B cell (primary cell): ENCODE data around the gene LPGAT1. TPM values are rescaled to one million over a fixed set of nuclear protein-coding genes. Genes with fewer than 3 reads are reported as not detected.
A peak's percentile ranks its signal among the peaks of the same experiment; 100 is the strongest.

Experiments
- ATAC-seq: fragments of 200-7000 bp; cut with Tn5 transposase; one replicate; pipeline ENCODE4 v1.10.0; 2021; ENCODE audit warnings: low read depth, mild to moderate bottlenecking, moderate number of reproducible peaks, moderate library complexity
- CTCF ChIA-PET: fragments of 350-600 bp; sonication (Branson Sonifier 250); formaldehyde crosslinking; loops from one replicate; lab custom pipeline; 2021; ENCODE audit warnings: antibody characterized with exemption, inconsistent platforms; lab: Charles Lee
- POLR2A ChIA-PET: fragments of 350-600 bp; sonication (Branson Sonifier 250); formaldehyde crosslinking; loops from one replicate; lab custom pipeline; 2021; ENCODE audit warnings: antibody characterized with exemption; lab: Charles Lee
- DNase-seq: peaks from one replicate; pipeline ENCODE4 v3.0.0; 2013
- H2AFZ ChIP-seq: 2 replicates; pipeline ENCODE4 v1.6.1; 2012; ENCODE audit warnings: mild to moderate bottlenecking, low read depth, low read length; ENCODE audit not compliant: insufficient read depth, poor library complexity, severe bottlenecking
- H3K27ac ChIP-seq, 2 donors: 1 replicate in 1 of 2; 2 replicates in 1 of 2; pipeline ENCODE4 v1.5.1; 2012 to 2013; ENCODE audit warnings: low read length in 2 of 2, mild to moderate bottlenecking in 2 of 2, moderate library complexity in 1 of 2
- H3K27me3 ChIP-seq, 4 experiments: fragments of 200-600 bp in 1 of 4; sonication (generic) in 1 of 4; replicated peaks in 1 of 4; 1 replicate in 2 of 4; 2 replicates in 2 of 4; pipeline versions ENCODE4 v1.6.1 to v1.7.0; 2013 to 2016; ENCODE audit warnings: low read length in 3 of 4, mild to moderate bottlenecking in 2 of 4, mixed read lengths in 1 of 4, moderate library complexity in 1 of 4; ENCODE audit not compliant: insufficient read depth in 4 of 4, control insufficient read depth in 3 of 4; ENCODE audit errors: control extremely low read depth in 1 of 4
- H3K36me3 ChIP-seq, 2 experiments: replicated peaks in 1 of 2; 1 replicate in 1 of 2; 2 replicates in 1 of 2; pipeline versions ENCODE4 v1.6.1 to v1.7.1; 2013; ENCODE audit warnings: low read length in 1 of 2; ENCODE audit not compliant: insufficient read depth in 2 of 2, control insufficient read depth in 1 of 2; ENCODE audit errors: control extremely low read depth in 1 of 2, extremely low read depth in 1 of 2
- H3K4me1 ChIP-seq, 2 donors: fragments of 200-600 bp in 1 of 2; sonication (generic) in 1 of 2; 1 replicate in 1 of 2; 2 replicates in 1 of 2; pipeline versions ENCODE4 v1.5.1 to v1.6.1; 2013 to 2017; ENCODE audit warnings: low read length in 2 of 2; ENCODE audit not compliant: control insufficient read depth in 2 of 2, insufficient read depth in 2 of 2
- H3K4me2 ChIP-seq: replicated peaks from 2 replicates; pipeline ENCODE3; 2012; ENCODE audit warnings: mild to moderate bottlenecking, low read depth, low read length; ENCODE audit not compliant: poor library complexity, severe bottlenecking
- H3K4me3 ChIP-seq, 5 experiments: fragments of 200-600 bp in 1 of 5; sonication (generic) in 1 of 5; 1 replicate in 3 of 5; 2 replicates in 2 of 5; pipeline versions ENCODE4 v1.5.1 to v1.7.0; 2011 to 2016; ENCODE audit warnings: low read length in 4 of 5, mild to moderate bottlenecking in 4 of 5, low read depth in 2 of 5, control low read depth in 1 of 5, moderate library complexity in 1 of 5; ENCODE audit not compliant: insufficient read depth in 1 of 5; ENCODE audit errors: control extremely low read depth in 1 of 5, extremely low read depth in 1 of 5
- H3K79me2 ChIP-seq: fragments of 200-600 bp; sonication (generic); one replicate; pipeline ENCODE4 v1.6.0; 2016; ENCODE audit warnings: low read length; ENCODE audit not compliant: control insufficient read depth, insufficient read depth
- H3K9ac ChIP-seq: fragments of 200-600 bp; sonication (generic); 2 replicates; pipeline ENCODE4 v1.6.1; 2017; ENCODE audit warnings: mild to moderate bottlenecking, low read length, moderate library complexity
- H3K9me3 ChIP-seq, 3 donors: one replicate each; pipeline versions ENCODE4 v1.6.1 to v1.7.1; 2013; ENCODE audit warnings: low read length in 2 of 3; ENCODE audit not compliant: control insufficient read depth in 2 of 3, insufficient read depth in 1 of 3; ENCODE audit errors: control extremely low read depth in 1 of 3
- H4K20me1 ChIP-seq: 2 replicates; pipeline ENCODE4 v1.6.0; 2012; ENCODE audit warnings: mild to moderate bottlenecking, low read length; ENCODE audit not compliant: insufficient read depth, control insufficient read depth, poor library complexity, severe bottlenecking
- H3K27ac Mint-ChIP-seq: one replicate; pipeline ENCODE4 v1.8.0; 2021; ENCODE audit warnings: mixed read lengths
- H3K27me3 Mint-ChIP-seq: one replicate; pipeline ENCODE4 v1.8.0; 2021; ENCODE audit warnings: mixed read lengths
- H3K4me1 Mint-ChIP-seq: one replicate; pipeline ENCODE4 v1.8.0; 2021; ENCODE audit warnings: mixed read lengths
- H3K4me3 Mint-ChIP-seq: one replicate; pipeline ENCODE4 v1.8.0; 2021; ENCODE audit warnings: mixed read lengths
- H3K9me3 Mint-ChIP-seq: one replicate; pipeline ENCODE4 v1.8.0; 2022; ENCODE audit warnings: mixed read lengths; ENCODE audit not compliant: insufficient read depth
- EZH2 ChIP-seq: IDR thresholded peaks from 2 replicates; pipeline ENCODE4 v1.6.1; 2012; ENCODE audit warnings: borderline replicate concordance, low read depth, mild to moderate bottlenecking, moderate library complexity, low read length; ENCODE audit not compliant: insufficient read depth, poor library complexity, severe bottlenecking
- WGBS: methylation state at CpG from one replicate; pipeline ENCODE4 v1.1.5; 2013; ENCODE audit warnings: missing lambda C conversion rate; ENCODE audit not compliant: insufficient coverage; 5-methylcytosine and 5-hydroxymethylcytosine counted together
- intact Hi-C: fragments of 100-400 bp; cut with micrococcal nuclease; formaldehyde crosslinking; loops from one replicate; pipeline ENCODE4 v1.10.0; 2022
- polyA plus RNA-seq: library from polyadenylated mRNA; depleted of rRNA; stranded (reverse); fragments of >200 nt; gene quantifications from 2 replicates; pipeline ENCODE4 v1.2.3, GENCODE V29; 2012
- total RNA-seq, 2 donors: library from RNA; stranded (reverse); fragments of 120-200 nt in 1 of 2; gene quantifications; 1 replicate in 1 of 2; 2 replicates in 1 of 2; pipeline versions ENCODE4 v1.2.3 to v1.2.4, GENCODE V29; 2013 to 2022
- TF ChIP-seq, protein P1 (sequence below): fragments of 200-600 bp; IDR thresholded peaks from one replicate; pipeline ENCODE4 v1.8.0; 2022; ENCODE audit warnings: antibody characterized with exemption, mild to moderate bottlenecking

Gene LPGAT1
- total and polyA plus RNA-seq, 2 donors (not counting 1 experiment from before 2014, with no cell fraction given) = 9.3 to 63.8 TPM

GRCh38 chr1:211842518-211842917, 12.0 kb upstream of the LPGAT1 start:
- H3K4me1 ChIP-seq = peaks cover 7 to 8% of the 10 kb centered on the region in 2 donors
- peak overlapping the region; percentile 76 for H2AFZ ChIP-seq
- Mint-ChIP-seq H3K27ac (no peak overlapping the region), H3K4me3 (peak overlapping the region; percentile 26), H3K4me1 (peaks cover 16% of the 10 kb centered on the region), H3K9me3 (no peaks in the 10 kb centered on the region), H3K27me3 (no peaks in the 10 kb centered on the region)
- WGBS = no CpG with 5 or more reads among the region's 2 CpGs
- DNase-seq = no peak
- H3K27me3 ChIP-seq = peaks cover 0 to 2% (median 0%) of the 10 kb centered on the region in 4 experiments
- CTCF ChIA-PET = interaction anchor here (0.6 to 1.2 kb wide), 2 partner anchors 9 to 521 kb away, joined by 3 read pairs; no protein-coding TSS in a partner anchor
- POLR2A ChIA-PET = no interaction called here
- H3K4me3 ChIP-seq = peak overlapping the region in 1 of 5 experiments; percentile 3
- intact Hi-C loops = no loop called here
- H3K9me3 ChIP-seq = no peaks in the 10 kb centered on the region
- no peak overlapping the region for H3K9ac ChIP-seq
- H3K79me2 ChIP-seq = no peaks in the 10 kb centered on the region
- no peak overlapping the region for H3K27ac ChIP-seq
- H3K36me3 ChIP-seq = no peaks in the 10 kb centered on the region
- ATAC-seq = no peak
- H3K4me2 ChIP-seq = peak overlapping the region; percentile 53
- H4K20me1 ChIP-seq = no peaks in the 10 kb centered on the region
- no peak for TF ChIP-seq EZH2
- TF ChIP-seq, protein P1, sequence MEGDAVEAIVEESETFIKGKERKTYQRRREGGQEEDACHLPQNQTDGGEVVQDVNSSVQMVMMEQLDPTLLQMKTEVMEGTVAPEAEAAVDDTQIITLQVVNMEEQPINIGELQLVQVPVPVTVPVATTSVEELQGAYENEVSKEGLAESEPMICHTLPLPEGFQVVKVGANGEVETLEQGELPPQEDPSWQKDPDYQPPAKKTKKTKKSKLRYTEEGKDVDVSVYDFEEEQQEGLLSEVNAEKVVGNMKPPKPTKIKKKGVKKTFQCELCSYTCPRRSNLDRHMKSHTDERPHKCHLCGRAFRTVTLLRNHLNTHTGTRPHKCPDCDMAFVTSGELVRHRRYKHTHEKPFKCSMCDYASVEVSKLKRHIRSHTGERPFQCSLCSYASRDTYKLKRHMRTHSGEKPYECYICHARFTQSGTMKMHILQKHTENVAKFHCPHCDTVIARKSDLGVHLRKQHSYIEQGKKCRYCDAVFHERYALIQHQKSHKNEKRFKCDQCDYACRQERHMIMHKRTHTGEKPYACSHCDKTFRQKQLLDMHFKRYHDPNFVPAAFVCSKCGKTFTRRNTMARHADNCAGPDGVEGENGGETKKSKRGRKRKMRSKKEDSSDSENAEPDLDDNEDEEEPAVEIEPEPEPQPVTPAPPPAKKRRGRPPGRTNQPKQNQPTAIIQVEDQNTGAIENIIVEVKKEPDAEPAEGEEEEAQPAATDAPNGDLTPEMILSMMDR = no peak

GRCh38 chr1:211839106-211839505, 8.5 kb upstream of the LPGAT1 start:
- POLR2A ChIA-PET = no interaction called here

More at GRCh38 chr1:211839106-211839505, 8.5 kb upstream of the LPGAT1 start:
- no peak overlapping the region for H3K4me2 ChIP-seq
- CTCF ChIA-PET = no interaction called here
- DNase-seq (no peak), ATAC-seq (no peak)
- H4K20me1 ChIP-seq = no peaks in the 10 kb centered on the region
- Mint-ChIP-seq H3K27me3 (no peaks in the 10 kb centered on the region), H3K4me1 (peaks cover 18% of the 10 kb centered on the region), H3K9me3 (no peaks in the 10 kb centered on the region), H3K27ac (no peak overlapping the region), H3K4me3 (no peak overlapping the region)
- H3K27me3 ChIP-seq = peaks cover 0 to 2% (median 0%) of the 10 kb centered on the region in 4 experiments
- intact Hi-C loops = no loop called here
- no peak overlapping the region for H3K9ac ChIP-seq
- no peaks in the 10 kb centered on the region for H3K9me3 ChIP-seq
- H2AFZ ChIP-seq = no peak overlapping the region
- H3K4me3 ChIP-seq = no peak overlapping the region
- no peaks in the 10 kb centered on the region for H3K79me2 ChIP-seq
- no peak overlapping the region for H3K27ac ChIP-seq
- no peaks in the 10 kb centered on the region for H3K36me3 ChIP-seq
- TF ChIP-seq EZH2 = no peak
- TF ChIP-seq, protein P1 = no peak
- WGBS = no CpG with 5 or more reads among the region's 1 CpG
- peaks cover 7 to 8% of the 10 kb centered on the region in 2 donors for H3K4me1 ChIP-seq
